NCI-H526 (cell line): ENCODE results near the gene SLPI.

Source experiments
- DNase-seq, 2 experiments: peaks; one replicate each; lab custom pipeline; 2025; lab: John Stamatoyannopoulos, UW

SLPI gene

GRCh38 chr20:45269754-45270270, 15.4 kb upstream of the SLPI start:
- no peak for DNase-seq

GRCh38 chr20:45269056-45269455, 14.7 kb upstream of the SLPI start:
- no peak for DNase-seq

GRCh38 chr20:45268531-45268930, 14.2 kb upstream of the SLPI start:
- DNase-seq = no peak

GRCh38 chr20:45266977-45267376, 12.6 kb upstream of the SLPI start:
- DNase-seq = no peak

- DNase-seq = no peak
Measured at GRCh38 chr20:45263556-45264266, 9.3 kb upstream of the SLPI start.

- DNase-seq = no peak
Measured at GRCh38 chr20:45258664-45259063, 4.3 kb upstream of the SLPI start.

GRCh38 chr20:45258259-45258658, 3.9 kb upstream of the SLPI start:
- no peak for DNase-seq

- no peak for DNase-seq
Measured at GRCh38 chr20:45257711-45258110, 3.3 kb upstream of the SLPI start.

- DNase-seq = no peak
Measured at GRCh38 chr20:45257161-45257560, 2.8 kb upstream of the SLPI start.

GRCh38 chr20:45253261-45253660, 1.1 kb downstream of the SLPI start:
- DNase-seq = no peak

- no peak for DNase-seq
Measured at GRCh38 chr20:45251884-45252560, 2.3 kb downstream of the SLPI start.

- no peak for DNase-seq
Measured at GRCh38 chr20:45248609-45249008, 5.8 kb downstream of the SLPI start.

GRCh38 chr20:45247865-45248264, 6.5 kb downstream of the SLPI start:
- no peak for DNase-seq

- DNase-seq = no peak
Measured at GRCh38 chr20:45246109-45246508, 8.3 kb downstream of the SLPI start.

- DNase-seq = no peak
Measured at GRCh38 chr20:45238139-45238538, 16.2 kb downstream of the SLPI start.

- peak in 1 of 2 experiments; percentile 22 for DNase-seq
Measured at GRCh38 chr20:45235995-45236394, 18.4 kb downstream of the SLPI start.

- DNase-seq = no peak
Measured at GRCh38 chr20:45230631-45231030, 23.7 kb downstream of the SLPI start.

- DNase-seq = peak in 1 of 2 experiments; percentile 52
Measured at GRCh38 chr20:45229264-45230056, 24.9 kb downstream of the SLPI start.

- no peak for DNase-seq
Measured at GRCh38 chr20:45226287-45226686, 28.1 kb downstream of the SLPI start.

- no peak for DNase-seq
Measured at GRCh38 chr20:45223136-45223535, 31.2 kb downstream of the SLPI start.

GRCh38 chr20:45221076-45221475, 33.3 kb downstream of the SLPI start, which contains the start of gene SEMG2:
Gene SEMG2 (plus strand): TSS chr20:45221373. CDS start chr20:45221390, 17 bp downstream.
- DNase-seq = no peak

GRCh38 chr20:45218636-45219035, 35.7 kb downstream of the SLPI start:
- no peak for DNase-seq

- DNase-seq = no peak
Measured at GRCh38 chr20:45218124-45218523, 36.2 kb downstream of the SLPI start.
